HL-60 (cell line): ENCODE data around the gene SH3PXD2A.
A peak's percentile ranks its signal among the peaks of the same experiment; 100 is the strongest.

Experiments used
- CTCF ChIP-seq: IDR thresholded peaks from one replicate; pipeline ENCODE4 v1.5.1; 2011; ENCODE audit warnings: low read length, control low read depth, inconsistent platforms; ENCODE audit not compliant: insufficient read depth
- GABPA ChIP-seq: IDR thresholded peaks from 2 replicates; pipeline ENCODE4 v1.6.1; 2012; ENCODE audit warnings: low read depth
- POLR2AphosphoS5 ChIP-seq: IDR thresholded peaks from 2 replicates; pipeline ENCODE4 v1.6.1; 2012; ENCODE audit warnings: low read depth
- SPI1 ChIP-seq: IDR thresholded peaks from 2 replicates; pipeline ENCODE4 v1.6.1; 2012; ENCODE audit warnings: low read depth, mild to moderate bottlenecking, borderline replicate concordance

GRCh38 chr10:103833731-103834365 is 21.5 kb downstream of the SH3PXD2A start:
- TF ChIP-seq POLR2AphosphoS5 (no peak), GABPA (no peak), CTCF (no peak), SPI1 (peak; percentile 59; the same call in 1 of the 2 replicates)
